Heart left ventricle (tissue), 13 donors: ENCODE results near the gene LPCAT2.
A peak's percentile ranks its signal among the peaks of the same experiment; 100 is the strongest.

Source experiments
- CTCF ChIP-seq, 12 donors: fragments of 200-600 bp; sonication (generic) in 4 of 12; IDR thresholded peaks; one replicate each; pipeline versions ENCODE4 v1.5.0 to v1.8.0; 2018 to 2022; ENCODE audit warnings: antibody characterized with exemption in 12 of 12, mild to moderate bottlenecking in 5 of 12
- POLR2A ChIP-seq, 2 donors: fragments of 450-650 bp; IDR thresholded peaks; one replicate each; pipeline ENCODE4 v1.6.1; 2017; ENCODE audit warnings: antibody characterized with exemption in 2 of 2, mild to moderate bottlenecking in 2 of 2, moderate library complexity in 2 of 2
- donor health status: ischemic (EF 13 %, LVEDD 7.1; RV severe dilation, severe dysfunction).
- donor health status: DM: no; HTN: yes; CAD: no.
- donor health status: DM: no; HTN: no; CAD: no.
- donor health status: ischemic (EF 25% LVEDD 6.9; RV normal size, moderate dysfunction).
- donor health status: ischemic (EF 25% LVEDD 5.7; RV mildly dilated, moderate dysfunction).
- donor health status: ischemic (EF 35%, LVEDD 5.7; RV mildly dilated, moderate dysfunction).
- donor health status: nonischemic (EF 11% LVEDD 7.7; RV severe dilation, severe dysfunction).
- donor health status: DM: yes; HTN: yes; CAD: no.
- donor health status: PGD.
- donor health status: ischemic (EF 29% LVEDD 5.4; RV normal size, mild dysfunction).
- donor health status: nonischemic (EF 23%, LVEDD 6.1; RV moderate dilation, normal function).

GRCh38 chr16:55478827-55479429 is 29.9 kb upstream of the LPCAT2 start, which contains the start of gene MMP2:
- TF ChIP-seq CTCF (IDR thresholded peaks at IDR 0.05) = peak in 1 of 12 donors; percentile 3
- TF ChIP-seq POLR2A (IDR thresholded peaks at IDR 0.05) = no peak
